GM18517 (cell line): Measurements from ENCODE around the gene GIT2.
"Not testable (repeated sequence)": the region's sequence is repeated elsewhere in the genome, so short reads cannot be mapped to it uniquely, and the experiment has no call there.

Experiments
- ATAC-seq: cut with Tn5 transposase; IDR thresholded peaks from one replicate; pipeline ENCODE4 v1.9.1; 2021; ENCODE audit warnings: mild to moderate bottlenecking, moderate library complexity; ENCODE audit not compliant: unreplicated experiment

GIT2 gene

DNA sequence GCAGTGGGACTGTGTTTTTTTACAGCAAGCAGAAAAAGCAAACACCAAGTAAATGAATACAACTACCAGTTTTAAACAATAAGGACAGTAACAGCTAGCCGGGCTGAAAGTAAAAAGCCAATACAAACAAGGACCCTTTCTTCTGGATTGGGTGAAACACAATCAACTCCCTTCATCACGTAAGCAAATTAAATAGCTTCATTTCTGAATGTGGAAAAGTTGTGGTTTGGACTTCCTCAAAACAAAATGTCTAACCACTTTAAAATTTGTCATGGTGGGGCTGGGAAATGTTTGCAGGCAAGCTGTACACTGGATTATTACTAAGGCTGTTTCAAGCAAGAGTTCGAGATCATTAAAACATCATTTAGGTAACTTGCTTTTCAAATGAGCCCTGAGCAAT lies 48.6 kb downstream of the GIT2 start:
- no peak for ATAC-seq

DNA sequence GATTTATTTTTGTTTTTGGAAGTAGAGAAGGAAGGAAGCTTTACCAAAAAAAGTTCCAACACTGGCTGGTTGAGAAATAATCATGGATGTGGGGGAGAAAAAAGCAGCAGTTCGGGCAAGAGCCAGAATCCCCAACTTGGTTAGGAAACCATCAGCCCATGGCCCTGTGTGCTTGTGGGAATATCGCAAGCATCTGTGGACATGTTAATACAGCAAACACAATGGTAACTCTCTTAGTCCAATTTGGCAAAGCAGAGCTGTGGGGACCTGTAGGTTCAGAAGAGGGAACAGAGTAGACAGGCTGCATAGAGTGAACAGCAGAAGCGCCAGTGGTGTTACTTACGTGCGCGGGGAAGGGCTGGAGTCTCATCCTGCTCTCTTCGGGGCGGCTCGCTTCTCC lies 49.3 kb downstream of the GIT2 start:
- ATAC-seq = no peak

DNA sequence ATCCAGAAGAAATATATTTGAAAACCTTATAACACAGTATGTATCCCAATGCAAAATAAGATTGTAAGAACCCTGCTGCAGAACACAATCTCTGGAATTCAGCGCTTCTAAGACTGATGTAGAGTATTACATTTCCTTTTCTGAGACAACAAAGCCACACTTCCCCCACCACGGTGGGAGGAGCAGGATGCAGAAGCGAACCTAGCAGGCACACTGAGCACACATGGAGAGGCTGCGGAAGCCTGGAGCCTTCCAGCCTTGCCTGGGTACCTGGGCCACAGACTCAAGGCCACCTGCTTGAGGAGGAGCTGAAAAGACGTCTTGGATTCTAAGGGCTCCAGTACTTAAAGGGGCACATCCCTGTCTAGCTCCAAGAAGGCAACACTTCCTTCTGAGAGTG lies 49.7 kb downstream of the GIT2 start:
- ATAC-seq = no peak

DNA sequence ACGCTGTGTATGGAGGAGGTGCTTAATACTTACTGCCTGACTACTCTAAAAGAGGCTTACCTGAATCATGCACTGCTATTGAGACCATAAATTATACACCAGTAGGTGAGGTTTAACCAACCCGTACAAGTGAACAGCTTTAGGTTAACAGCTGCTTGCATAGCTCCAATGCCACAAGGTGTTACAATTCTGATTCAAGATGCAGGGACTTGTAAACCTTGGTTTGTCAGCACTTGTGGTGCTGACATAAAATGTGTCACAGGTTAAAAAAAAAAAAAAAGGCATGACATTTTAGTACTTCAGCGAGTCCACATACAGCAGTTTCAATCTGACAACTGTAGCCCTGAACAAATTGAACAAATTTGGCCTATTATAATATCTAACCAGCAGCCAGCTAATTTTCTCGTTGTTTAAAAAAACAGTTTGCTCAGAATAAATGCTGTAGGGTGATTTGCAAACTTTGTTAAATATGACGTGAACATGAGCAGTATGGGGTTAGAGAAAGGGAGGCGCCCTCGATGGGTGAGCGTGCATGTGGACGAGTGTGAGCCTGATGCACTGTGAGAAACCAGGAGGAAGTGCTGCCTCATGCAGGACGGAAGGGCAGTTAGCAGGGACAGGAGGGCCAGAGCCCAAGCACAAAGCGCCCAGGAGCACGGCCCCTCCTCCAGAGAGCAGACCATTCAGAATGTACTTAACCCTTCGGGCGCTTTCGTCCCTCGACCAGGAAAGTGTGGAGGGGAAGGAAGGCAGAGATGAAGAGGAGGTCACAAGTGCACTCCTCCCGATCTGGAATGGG lies 51.4 kb downstream of the GIT2 start:
- no peak for ATAC-seq

DNA sequence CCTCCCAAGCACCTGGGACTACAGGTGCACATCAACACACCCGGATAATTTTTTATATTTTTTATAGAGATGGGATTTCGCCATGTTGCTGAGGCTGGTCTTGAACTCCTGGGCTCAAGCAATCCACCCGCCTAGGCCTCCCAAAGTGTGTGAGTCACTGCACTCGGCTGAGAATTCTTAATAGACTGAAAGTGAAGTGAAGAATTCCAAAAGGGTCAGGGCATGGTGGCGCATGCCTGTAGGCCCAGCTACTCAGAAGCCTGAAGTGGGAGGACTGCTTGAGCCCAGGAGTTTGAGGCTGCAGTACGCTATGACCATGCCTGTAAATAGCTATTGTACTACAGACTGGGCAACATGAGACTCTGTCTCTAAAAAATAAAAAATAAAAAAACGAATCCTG lies 52.4 kb downstream of the GIT2 start:
- ATAC-seq = no peak

DNA sequence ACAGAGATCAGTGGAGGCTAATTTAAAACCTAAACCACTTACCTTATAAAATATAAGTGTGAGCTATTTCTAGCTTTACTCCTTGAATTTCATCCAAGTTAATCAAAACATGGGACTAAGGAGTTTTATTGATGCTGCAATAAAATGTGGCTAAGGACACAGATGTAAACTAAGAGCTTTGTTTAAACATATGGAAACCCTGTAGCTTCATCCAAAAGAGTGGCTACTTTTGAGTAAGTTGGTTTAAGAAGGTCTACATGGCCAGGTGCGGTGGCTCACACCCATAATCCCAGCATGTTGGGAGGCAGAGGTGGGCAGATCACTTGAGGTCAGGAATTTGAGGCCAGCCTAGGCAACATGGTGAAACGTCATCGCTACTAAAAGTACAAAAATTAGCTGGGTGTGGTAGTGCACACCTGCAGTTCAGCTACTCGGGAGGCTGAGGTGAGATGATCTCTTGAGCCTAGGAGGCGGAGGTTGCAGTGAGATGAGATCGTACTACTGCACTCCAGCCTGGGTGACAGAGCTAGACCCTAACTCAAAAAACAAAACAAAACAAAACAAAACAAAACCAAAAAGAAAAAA lies 55.7 kb downstream of the GIT2 start:
- no peak for ATAC-seq

DNA sequence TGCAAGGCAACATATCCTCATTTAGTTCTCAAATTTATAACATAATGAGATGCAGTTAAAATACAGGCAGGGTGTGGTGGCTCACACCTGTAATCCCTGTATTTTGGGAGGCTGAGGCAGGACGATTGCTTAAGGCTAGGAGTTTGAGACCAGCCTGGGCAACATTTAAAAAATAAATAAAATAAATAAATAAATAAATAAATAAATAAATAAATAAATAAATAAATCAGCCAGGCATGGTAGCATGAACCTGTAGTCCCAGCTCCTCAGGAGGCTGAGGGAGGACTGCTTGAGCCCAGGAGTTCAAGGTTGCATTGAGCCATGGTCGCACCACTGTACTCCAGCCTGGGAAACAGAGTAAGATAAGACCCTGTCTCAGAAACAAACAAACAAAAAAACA lies 56.7 kb downstream of the GIT2 start:
- ATAC-seq = no peak

DNA sequence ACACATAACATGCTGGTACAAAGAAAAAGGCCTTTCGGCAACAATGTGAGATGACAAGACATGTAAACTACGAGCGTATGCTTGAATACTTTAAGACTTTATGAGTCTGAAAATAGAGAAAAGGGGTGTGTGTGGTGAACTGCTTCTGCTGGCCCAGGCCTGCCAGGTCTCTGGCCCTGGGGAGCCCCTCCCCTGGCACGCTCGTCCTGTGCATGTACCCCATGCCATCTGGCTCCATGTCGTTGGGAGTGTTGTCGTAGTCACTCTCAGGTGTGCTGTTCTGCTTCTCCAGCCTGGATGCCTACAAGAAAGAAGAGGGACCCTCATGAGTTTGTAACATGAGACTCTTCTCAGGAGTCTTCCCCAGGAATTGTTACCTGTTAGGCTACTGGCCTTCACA lies 57.2 kb downstream of the GIT2 start:
- no peak for ATAC-seq

DNA sequence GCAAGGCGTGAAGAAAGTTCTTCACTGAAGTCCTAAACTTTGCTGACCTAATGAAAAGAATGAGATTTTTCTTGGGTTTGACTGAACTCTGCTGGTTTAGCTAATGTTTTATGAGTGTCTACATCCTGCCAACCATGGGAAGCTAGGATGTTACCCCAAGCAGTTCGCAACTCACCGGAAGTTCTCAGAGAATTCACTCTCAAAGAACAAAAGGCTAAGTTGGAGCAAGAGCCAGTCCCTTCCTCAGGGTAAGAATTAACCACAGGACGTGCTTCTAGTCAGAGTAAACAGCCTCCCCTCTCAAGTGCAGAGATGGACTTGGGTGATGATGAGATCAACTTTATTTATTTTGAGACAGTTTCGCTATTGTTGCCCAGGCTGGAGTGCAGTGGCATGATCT lies 58.8 kb downstream of the GIT2 start:
- ATAC-seq = no peak

DNA sequence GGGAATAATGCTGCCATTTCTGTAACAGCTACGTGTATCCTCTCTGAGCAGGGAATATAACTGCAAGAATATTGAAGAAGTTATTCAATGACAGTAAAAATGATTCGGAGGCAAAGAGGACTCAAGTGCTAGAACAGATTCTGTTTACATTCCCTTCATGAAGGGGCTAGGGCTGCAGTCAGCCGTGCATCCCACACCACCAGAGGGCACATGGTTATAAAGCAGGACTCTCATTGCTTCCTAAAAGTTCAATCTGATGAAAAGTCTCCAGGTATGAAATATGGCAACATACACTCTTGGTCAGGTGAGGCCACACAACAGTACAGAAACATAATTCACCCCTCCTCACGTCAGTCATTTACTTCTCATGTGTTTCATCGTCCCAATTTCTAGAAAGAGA lies 62.1 kb downstream of the GIT2 start:
- no peak for ATAC-seq

DNA sequence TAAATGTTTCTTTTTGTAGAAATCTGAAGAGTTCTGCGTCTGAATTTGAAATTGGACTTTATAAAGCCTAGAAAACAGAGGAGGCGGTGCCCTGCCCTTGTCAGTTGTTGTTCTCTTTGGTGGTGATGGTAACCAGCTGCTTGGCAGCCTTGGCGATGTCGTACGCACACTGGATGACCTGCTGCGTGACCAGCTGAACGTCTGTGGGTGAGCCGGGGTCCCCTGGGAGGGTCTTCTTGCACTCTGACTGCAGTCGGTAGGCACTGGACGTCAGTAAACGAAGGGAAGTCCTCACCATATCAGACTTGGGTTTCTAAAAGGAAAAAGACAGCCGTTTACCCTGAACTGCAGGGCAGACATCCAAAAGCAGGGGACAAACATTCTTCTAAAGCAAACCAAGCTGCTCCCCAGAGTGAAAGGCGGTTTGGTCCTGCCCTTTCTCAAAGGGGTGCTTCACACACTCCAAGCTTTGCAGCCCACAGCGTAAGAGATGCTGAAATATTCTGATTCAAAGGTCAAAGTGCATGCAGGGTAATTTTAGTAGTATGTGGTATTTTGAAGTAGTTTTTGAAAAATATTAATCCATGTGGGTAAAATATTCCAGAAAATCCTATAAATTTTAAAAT lies 63.2 kb downstream of the GIT2 start:
- ATAC-seq = no peak

DNA sequence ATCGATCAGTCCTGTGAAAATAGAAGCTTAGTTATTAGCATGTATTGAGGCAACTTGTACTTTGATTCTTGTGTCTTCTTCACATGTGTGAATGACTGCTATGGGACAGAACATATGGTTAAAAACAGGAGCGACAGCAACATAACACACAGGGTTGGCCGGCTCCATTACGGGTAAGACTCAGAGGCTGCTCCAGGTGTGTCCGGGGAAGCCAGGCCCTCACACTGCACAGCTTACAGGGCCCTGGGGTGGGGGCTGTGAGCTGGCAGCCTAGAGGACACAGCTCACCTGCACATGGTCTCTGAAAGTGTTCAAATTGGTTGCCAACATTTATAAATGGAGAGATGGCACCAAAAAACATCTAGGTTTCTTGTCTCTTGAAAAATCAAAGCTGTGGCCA lies 65.0 kb downstream of the GIT2 start:
- no peak for ATAC-seq

DNA sequence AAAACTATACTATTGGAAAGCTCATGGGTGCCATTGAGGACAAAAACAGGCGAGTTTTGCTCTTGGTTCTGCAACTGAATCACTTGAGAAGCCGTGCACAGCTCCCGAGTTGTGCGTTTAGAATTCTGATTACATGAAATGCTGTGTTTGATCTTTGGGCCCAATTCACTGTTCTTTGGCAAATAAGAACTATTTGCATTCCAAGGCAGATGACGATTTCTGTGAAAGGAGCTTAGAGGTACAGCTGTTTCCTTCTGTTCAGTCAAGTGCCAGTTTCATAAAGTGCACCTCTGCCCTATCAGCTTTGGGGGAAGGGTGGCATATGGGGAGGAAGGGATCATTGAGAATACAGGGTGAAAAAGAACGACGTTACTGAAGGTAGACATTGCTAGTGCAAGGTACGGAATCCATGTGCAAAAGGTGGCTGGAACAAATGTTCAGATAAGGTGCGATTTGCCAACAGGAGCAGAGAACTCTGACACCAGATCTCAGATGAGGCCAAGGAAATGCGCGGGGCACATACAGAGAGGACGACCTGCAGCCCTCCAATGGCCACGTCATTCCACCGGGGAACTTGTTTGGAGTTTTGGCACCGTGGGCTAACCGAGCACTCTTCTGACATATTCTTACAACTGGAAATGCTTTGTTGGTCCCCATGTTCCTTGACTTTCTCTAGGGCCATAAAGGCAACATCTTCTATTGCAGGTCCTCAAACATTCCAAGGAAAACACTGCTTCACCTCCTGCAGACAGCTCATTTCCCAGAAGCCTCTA lies 66.0 kb downstream of the GIT2 start:
- no peak for ATAC-seq

DNA sequence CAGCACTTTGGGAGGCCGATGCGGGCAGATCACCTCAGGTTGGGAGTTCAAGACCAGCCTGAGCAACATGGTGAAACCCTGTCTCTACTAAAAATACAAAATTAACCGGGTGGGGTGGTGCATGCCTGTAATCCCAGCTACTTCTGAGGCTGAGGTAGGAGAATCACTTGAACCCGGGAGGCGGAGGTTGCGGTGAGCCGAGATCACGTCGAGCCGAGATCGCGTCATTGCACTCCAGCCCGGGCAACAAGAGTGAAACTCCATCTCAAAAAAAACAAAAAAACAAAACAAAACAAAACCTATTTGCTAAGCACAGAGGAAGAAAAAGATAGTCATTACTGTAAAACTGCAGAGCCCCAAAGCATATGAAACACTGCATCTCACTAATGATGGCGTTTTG lies 66.8 kb downstream of the GIT2 start:
- ATAC-seq = not testable (repeated sequence)

DNA sequence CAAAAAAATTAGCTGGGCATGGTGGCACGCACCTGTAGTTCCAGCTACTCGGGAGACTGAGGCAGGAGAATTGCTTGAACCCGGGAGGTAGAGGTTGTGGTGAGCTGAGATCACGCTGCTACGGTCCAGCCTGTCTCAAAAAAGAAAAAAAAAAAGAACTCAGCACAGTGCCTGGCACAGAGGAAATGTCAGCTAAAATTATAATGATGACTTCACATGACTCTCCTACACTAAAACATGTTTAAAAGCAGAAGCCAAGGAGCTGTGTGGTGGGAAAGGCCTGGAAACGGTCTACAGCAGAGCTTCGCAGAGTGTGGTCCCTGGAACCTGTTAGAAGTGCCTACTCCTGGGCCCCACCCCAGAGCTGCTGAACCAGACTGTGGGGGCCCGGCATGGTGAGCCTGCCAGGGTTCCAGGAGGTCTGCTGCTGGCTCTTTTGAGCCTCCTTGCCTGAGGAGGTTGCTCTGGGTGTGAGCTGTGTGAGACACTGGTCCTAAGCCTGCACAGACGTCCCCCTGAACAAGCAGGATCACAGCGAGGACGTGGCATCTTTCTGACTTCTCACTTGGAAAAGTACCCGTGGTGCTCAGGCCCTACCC lies 68.0 kb downstream of the GIT2 start:
- no peak for ATAC-seq

DNA sequence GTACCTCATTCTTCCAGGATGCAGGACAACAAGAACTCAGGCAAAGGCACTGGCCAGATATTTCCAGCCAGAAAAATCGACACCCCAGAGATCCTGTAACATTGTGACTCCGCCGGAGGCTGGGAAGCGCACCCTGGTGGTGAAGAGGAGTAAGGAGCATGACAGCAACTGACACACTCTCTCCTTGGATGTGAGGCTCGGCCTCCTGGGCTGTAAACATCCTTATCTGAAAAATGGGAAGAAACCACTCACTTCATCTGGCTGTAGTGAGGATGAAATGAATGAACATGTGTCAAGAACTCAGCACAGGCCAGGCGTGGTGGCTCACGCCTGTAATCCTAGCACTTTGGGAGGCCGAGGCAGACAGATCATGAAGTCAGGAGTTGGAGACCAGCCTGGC lies 68.5 kb downstream of the GIT2 start:
- no peak for ATAC-seq

DNA sequence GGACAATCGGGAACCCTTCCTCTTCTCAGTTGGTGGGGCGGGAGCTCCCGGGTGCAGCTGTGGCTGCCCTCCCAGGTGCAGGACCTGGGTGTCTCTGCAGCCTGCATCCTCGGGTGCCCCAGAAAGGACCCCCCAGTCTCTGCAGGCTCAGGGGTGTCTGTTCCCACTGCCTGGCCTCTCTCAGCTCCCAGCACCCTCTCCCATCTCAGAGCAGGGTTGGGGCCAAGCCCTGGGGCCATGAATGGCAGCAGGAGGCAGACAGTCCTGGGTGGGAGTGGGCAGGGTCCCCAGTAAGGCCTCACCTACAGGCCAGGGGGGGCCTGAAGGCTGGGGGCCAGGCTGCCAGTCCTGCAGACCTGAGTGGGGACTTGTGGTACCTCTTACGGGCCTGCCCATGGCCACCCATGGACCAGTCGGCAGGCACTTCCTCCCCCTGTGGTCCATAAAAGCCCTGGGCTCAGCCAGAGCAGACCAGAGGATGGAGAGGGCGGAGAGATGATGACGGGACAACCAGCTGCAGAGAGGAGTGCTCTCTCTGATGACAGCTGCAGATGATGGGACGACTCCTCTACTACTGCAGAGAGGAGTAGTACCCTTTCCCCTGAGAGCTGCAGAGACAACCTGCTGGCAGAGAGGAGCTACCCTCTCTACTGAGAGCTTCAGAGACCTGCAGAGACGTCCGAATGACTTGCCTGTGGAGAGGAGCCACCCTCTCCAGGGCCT lies 69.5 kb downstream of the GIT2 start:
- no peak for ATAC-seq

DNA sequence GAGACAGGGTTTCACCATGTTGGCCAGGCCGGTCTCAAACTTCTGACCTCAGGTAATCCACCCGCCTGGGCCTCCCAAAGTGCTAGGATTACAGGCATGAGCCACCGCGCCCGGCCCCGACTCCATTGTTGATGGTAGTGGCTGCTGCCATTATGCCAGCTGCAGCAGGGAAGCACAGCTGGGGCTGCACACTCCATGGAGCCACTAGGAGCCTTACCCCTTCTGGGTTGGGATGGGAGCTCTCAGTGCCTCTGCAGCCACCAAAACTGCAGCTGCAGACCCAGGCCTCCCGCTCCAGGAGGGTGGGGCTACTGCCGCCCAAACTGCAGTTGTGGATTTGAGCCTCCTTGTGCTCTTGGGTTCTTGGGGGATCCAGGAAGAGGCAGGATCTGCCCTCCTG lies 70.2 kb downstream of the GIT2 start:
- ATAC-seq = no peak

DNA sequence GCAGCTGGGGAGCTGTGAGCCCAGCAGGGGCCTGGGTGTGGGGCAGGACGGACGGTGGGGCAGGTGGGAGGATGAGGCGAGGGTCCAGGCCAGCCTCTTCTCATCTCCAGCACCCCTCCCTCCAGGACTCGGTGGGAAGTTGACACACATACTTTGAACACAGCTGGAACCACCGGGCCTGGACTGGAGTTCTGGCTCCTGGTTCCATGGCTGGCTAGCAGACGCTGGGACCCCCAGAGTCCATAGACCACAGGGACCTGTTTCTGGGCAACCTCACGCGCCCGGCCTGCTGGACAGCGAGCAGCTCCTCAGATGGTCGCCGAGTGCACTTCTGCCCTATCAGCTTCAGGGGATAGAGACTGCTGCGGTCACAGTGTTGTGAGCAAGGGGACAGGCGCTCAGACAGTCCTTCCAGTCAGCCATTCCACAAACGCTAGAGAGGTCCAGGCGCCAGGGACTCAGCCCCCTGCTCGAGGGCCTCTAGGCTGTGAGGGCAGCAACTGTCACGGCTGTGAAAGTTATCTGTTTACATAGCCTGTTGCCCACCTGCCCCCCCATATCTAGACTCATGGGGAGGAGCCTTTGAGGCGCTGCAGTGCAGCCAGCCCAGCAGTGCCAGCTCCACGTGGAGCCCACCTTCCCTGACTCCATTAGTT lies 70.9 kb downstream of the GIT2 start:
- no peak for ATAC-seq
